Epithelial cell of proximal tubule (primary cell): ENCODE results near the gene WNT9B. TPM values are rescaled to one million over a fixed set of nuclear protein-coding genes. Genes with fewer than 3 reads are reported as not detected.
A peak's percentile ranks its signal among the peaks of the same experiment; 100 is the strongest.
"Not testable (repeated sequence)": the region's sequence is repeated elsewhere in the genome, so short reads cannot be mapped to it uniquely, and the experiment has no call there.

ENCODE experiments used
- DNase-seq: peaks from one replicate; pipeline ENCODE4 v3.0.0-alpha.2; 2011; ENCODE audit warnings: low read depth
- H3K4me3 ChIP-seq: 2 replicates; pipeline ENCODE4 v1.5.1; 2011; ENCODE audit warnings: low read depth, mild to moderate bottlenecking, low read length
- total RNA-seq: library from RNA; depleted of rRNA; stranded (reverse); fragments of >200 nt; gene quantifications from 2 replicates; pipeline ENCODE4 v1.2.3, GENCODE V29; 2015
- TF ChIP-seq, protein P1 (sequence below): conservative IDR thresholded peaks from 2 replicates; pipeline ENCODE4 v1.5.1; 2012; ENCODE audit warnings: low read depth, mild to moderate bottlenecking, low read length

The WNT9B gene
- total RNA-seq, 1 donor from 2014 or later: not detected

DNA sequence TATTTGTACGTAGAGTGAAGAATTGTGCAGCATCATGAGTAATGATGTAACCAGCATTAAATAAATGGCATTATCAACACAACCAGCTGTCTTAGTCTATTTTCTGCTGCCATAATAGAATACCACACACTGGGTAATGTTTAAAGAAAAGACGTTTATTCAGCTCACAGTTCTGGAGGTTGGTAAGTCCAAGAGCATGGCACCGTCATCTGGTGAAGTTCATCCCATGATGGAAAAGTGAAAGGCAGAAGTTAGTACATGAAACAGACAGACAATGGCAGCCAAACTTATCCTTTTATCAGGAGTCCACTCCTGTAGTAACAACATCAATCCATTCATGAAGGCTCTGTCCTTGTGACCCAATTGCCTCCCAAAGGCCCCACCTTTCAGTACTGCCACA is 65.2 kb downstream of the WNT9B start:
- TF ChIP-seq, protein P1, sequence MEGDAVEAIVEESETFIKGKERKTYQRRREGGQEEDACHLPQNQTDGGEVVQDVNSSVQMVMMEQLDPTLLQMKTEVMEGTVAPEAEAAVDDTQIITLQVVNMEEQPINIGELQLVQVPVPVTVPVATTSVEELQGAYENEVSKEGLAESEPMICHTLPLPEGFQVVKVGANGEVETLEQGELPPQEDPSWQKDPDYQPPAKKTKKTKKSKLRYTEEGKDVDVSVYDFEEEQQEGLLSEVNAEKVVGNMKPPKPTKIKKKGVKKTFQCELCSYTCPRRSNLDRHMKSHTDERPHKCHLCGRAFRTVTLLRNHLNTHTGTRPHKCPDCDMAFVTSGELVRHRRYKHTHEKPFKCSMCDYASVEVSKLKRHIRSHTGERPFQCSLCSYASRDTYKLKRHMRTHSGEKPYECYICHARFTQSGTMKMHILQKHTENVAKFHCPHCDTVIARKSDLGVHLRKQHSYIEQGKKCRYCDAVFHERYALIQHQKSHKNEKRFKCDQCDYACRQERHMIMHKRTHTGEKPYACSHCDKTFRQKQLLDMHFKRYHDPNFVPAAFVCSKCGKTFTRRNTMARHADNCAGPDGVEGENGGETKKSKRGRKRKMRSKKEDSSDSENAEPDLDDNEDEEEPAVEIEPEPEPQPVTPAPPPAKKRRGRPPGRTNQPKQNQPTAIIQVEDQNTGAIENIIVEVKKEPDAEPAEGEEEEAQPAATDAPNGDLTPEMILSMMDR: no peak
- H3K4me3 ChIP-seq: no peak overlapping the region

DNA sequence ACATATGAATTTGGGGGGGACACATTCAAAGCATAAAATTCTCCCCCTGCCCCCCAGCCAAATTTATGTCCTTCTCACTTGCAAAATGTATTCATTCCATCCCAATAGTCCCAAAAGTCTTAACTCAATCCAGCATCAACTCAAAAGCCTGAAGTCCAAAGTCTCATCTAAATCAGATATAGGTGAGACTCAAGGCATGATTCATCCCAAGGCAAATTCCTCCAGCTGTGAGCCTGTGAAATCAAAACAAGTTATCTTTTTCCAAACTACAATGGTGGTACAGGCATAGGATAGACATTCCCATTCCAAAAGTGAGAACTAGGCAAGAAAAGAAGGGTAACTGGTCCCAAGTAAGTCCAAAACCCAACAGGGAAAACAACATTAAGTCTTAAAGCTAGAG is 65.7 kb downstream of the WNT9B start:
- TF ChIP-seq, protein P1: no peak
- no peak for DNase-seq
- H3K4me3 ChIP-seq: no peak overlapping the region

More for the DNA sequence above, 65.2 kb downstream of the WNT9B start:
- no peak for DNase-seq

DNA sequence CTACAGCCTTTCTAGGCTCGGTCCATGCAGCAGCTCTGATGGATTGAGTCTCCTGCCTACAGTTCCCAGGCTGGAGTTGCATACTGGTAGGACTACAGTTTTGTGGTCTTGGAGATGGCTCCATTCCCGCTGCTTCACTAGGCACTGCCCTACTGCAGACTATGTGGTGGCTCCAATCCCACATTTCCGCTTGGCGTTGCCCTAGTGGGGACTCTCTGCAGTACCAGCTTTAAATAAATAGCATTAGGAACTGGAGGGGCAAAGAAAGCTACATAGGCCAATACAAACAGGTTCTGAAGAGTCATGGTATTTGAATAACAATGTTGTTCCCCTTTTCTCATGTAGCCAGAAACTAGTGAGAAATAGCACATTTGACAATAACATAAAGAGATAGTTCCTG is 66.1 kb downstream of the WNT9B start:
- no peak for DNase-seq
- H3K4me3 ChIP-seq: no peak overlapping the region

DNA sequence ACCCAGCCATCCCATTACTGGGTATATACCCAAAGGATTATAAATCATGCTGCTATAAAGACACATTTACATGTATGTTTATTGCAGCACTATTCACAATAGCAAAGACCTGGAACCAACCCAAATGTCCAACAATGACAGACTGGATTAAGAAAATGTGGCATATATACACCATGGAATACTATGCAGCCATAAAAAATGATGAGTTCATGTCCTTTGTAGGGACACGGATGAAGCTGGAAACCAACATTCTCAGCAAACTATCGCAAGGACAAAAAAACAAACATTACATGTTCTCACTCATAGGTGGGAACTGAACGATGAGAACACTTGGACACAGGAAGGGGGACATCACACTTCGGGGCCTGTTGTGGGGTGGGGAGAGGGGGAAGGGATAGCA is 70.6 kb downstream of the WNT9B start:
- not testable (repeated sequence) for DNase-seq
- H3K4me3 ChIP-seq: peak overlapping the region; percentile 98

More for the DNA sequence above, 66.1 kb downstream of the WNT9B start:
- TF ChIP-seq, protein P1: no peak

DNA sequence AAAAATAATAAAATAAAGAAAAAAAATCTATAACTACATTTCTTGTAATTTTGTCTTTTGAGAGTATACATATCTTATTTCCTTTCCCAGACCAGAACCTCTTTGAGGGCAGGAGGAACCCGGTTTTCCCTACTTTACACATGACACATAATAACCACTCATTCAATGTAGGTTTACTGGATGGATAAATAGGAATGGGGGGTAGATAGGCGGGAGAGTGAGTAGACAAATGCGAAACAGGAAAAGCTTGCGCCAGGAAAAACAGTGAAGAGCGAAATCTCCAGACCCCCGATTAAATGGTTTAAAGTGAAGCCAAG is 71.1 kb downstream of the WNT9B start:
- TF ChIP-seq, protein P1: no peak
- no peak for DNase-seq
- H3K4me3 ChIP-seq: peak overlapping the region; percentile 98

DNA sequence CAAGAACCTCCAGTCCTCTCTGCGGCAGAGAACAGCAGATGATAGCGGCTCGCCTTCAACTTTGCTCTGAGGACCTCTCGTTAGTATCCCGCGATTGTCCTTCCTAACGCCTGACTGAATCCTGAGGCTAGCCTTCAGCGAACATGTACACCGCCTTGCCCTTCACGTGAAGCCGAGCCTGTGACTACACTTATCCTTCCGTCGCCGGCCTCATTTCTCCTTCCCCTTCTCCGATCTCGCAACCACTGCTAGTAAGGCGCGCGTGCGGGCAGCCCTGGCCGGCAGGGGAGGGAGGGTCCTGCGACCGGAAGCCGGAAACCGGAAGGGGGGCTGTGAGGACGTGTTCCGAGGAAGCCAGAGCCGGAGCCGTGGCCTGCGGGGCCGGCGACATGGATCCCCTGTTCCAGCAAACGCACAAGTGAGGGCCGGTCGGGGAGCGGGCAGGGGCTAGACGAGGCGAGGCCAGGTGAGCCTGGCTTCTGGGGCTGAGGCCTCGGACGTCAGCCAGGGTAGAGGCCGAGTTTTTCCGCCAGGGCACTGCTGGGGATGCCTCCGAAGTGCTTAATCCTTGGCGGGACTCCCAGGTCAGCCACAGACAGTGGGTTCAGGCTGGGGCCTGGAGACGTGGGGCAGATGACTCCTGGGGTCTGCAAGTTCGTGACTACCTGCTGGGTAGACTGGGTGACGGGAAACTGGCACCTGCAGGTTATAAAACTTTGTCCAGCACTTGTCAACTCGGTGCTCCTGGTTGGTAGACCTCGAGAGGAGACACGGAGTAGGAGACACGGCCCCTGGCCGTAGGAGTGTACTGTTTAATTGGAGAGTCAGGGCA is 71.6 kb downstream of the WNT9B start, which contains the start of gene GOSR2:
Gene GOSR2 (plus strand): TSS at position 357 of the 832 bp plus-strand sequence. CDS start 33 bp downstream, at position 390.
- DNase-seq: no peak
- H3K4me3 ChIP-seq: peak within 1 kb of the TSS; percentile 98
- TF ChIP-seq, protein P1: no peak

DNA sequence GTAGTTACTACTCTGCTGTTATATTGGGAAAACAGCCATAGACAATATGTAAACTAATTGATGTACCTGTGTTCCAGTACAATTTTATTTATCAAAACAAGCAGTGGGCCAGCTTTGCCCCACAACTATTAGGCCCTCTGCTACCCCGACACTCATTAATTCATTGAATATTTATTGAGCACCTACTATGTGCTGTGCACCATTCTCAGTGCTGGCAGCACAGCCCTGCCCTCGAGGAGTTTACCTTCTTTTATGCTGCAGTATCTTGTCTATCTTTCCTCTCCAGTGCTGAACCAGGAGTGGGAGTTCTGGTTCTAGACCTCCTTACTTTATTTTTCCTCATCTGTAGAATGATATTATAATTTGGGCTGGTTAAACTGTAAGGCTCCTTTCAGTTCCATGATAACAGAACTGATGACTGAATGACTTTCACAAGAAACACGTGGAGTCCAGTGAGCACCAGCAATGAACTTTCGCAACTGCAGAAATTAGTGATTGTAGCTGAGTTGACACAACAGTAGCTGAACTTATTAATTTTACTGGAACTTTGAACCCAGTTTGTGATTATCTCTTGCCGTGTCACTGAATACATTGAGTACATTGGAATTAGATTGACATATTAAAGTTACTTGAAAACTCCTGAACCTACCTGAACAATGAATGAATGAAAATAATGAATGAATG is 73.9 kb downstream of the WNT9B start:
- no peak overlapping the region for H3K4me3 ChIP-seq
- DNase-seq: no peak
- TF ChIP-seq, protein P1: no peak
